GM12878 (cell line): ENCODE data around the gene GPR39. TPM values are rescaled to one million over a fixed set of nuclear protein-coding genes. Genes with fewer than 3 reads are reported as not detected.

Experiments used
- ATAC-seq: fragments of 200-7000 bp; cut with Tn5 transposase; 3 replicates; pipeline ENCODE4 v1.9.1; 2020; ENCODE audit warnings: mild to moderate bottlenecking, moderate library complexity
- BruUV-seq: library from RNA; stranded (reverse); fragments of 400-500 nt; replicated peaks from 2 replicates; lab custom pipeline; 2021; lab: Mats Ljungman, UMichigan
- CTCF ChIA-PET: fragments of 300-600 bp; sonication (Branson Sonifier 250); formaldehyde crosslinking; extraction: SDS; loops from one replicate; lab custom pipeline; 2021; ENCODE audit warnings: inconsistent platforms; lab: Yijun Ruan, JAX
- POLR2A ChIA-PET: fragments of 350-600 bp; formaldehyde crosslinking; extraction: SDS; loops from one replicate; lab custom pipeline; 2021; ENCODE audit warnings: inconsistent platforms; lab: Charles Lee
- RAD21 ChIA-PET: fragments of 300-600 bp; sonication (Branson Sonifier 250); formaldehyde crosslinking; loops from one replicate; lab custom pipeline; 2023; ENCODE audit warnings: antibody characterized with exemption; ENCODE audit not compliant: unreplicated experiment; lab: Charles Lee
- SMC1A ChIA-PET: fragments of 300-600 bp; sonication (Branson Sonifier 250); formaldehyde crosslinking; loops from one replicate; lab custom pipeline; 2023; ENCODE audit not compliant: unreplicated experiment, uncharacterized antibody; lab: Charles Lee
- DNase-seq: peaks from one replicate; pipeline ENCODE4 v3.0.0-alpha.2; 2011; ENCODE audit warnings: low read depth, low spot score
- FAIRE-seq: peaks from 3 replicates; lab custom pipeline; 2011; peaks lifted over from hg19 to GRCh38; lab: Jason Lieb, UNC
- H2AFZ ChIP-seq: 2 replicates; pipeline ENCODE4 v1.6.0; 2011; ENCODE audit warnings: low read depth, low read length, control low read depth; ENCODE audit not compliant: control insufficient read depth
- H3K27ac ChIP-seq: 2 replicates; pipeline ENCODE4 v1.5.1; 2011; ENCODE audit warnings: control low read depth; ENCODE audit not compliant: control insufficient read depth, insufficient read depth
- H3K27me3 ChIP-seq, 2 experiments: replicated peaks in 1 of 2; 2 replicates each; pipeline versions ENCODE4 v1.6.0 to v1.6.1; 2011; ENCODE audit warnings: low read length in 1 of 2; ENCODE audit not compliant: control insufficient read depth in 2 of 2, insufficient read depth in 2 of 2
- H3K36me3 ChIP-seq, 2 experiments: 2 replicates each; pipeline ENCODE4 v1.5.1; 2011; ENCODE audit warnings: low read length in 1 of 2; ENCODE audit not compliant: control insufficient read depth in 2 of 2, insufficient read depth in 2 of 2
- H3K4me1 ChIP-seq: 2 replicates; pipeline ENCODE4 v1.6.1; 2011; ENCODE audit warnings: mild to moderate bottlenecking, low read length, moderate library complexity, mixed read lengths; ENCODE audit not compliant: control insufficient read depth, insufficient read depth
- H3K4me2 ChIP-seq: 2 replicates; pipeline ENCODE4 v1.6.0; 2011; ENCODE audit warnings: control low read depth; ENCODE audit not compliant: control insufficient read depth, insufficient read depth
- H3K4me3 ChIP-seq: fragments of 200-600 bp; sonication (generic); 2 replicates; pipeline ENCODE4 v1.5.1; 2016
- H3K79me2 ChIP-seq: 2 replicates; pipeline ENCODE4 v1.6.0; 2011; ENCODE audit warnings: low read length; ENCODE audit not compliant: control insufficient read depth, insufficient read depth
- H3K9ac ChIP-seq: 2 replicates; pipeline ENCODE4 v1.8.0; 2011; ENCODE audit warnings: low read length, control low read depth, mixed read lengths; ENCODE audit not compliant: control insufficient read depth, insufficient read depth
- H3K9me3 ChIP-seq: replicated peaks from 3 replicates; pipeline ENCODE4 v1.5.1; 2011; ENCODE audit warnings: mild to moderate bottlenecking, low read length; ENCODE audit not compliant: control insufficient read depth, insufficient read depth
- H4K20me1 ChIP-seq: 2 replicates; pipeline ENCODE4 v1.6.0; 2011; ENCODE audit not compliant: control insufficient read depth, insufficient read depth
- BCL11A ChIP-seq: IDR thresholded peaks from 2 replicates; pipeline ENCODE4 v1.6.1; 2011; ENCODE audit warnings: low read depth, low read length
- CHD4 ChIP-seq: fragments of 200-600 bp; sonication (generic); IDR thresholded peaks from 2 replicates; pipeline ENCODE4 v1.6.1; 2016; ENCODE audit warnings: mild to moderate bottlenecking
- CREM ChIP-seq: IDR thresholded peaks from 2 replicates; pipeline ENCODE4 v1.6.1; 2014; ENCODE audit warnings: antibody characterized with exemption, low read depth
- CTCF ChIP-seq, 3 experiments: IDR thresholded peaks in 2 of 3; conservative IDR thresholded peaks in 1 of 3; 2 replicates each; pipeline ENCODE4 v1.5.1; 2011; ENCODE audit warnings: low read depth in 3 of 3, low read length in 3 of 3, mild to moderate bottlenecking in 3 of 3, control low read depth in 2 of 3, moderate library complexity in 2 of 3, inconsistent platforms in 1 of 3, mixed read lengths in 1 of 3; ENCODE audit not compliant: control insufficient read depth in 2 of 3, insufficient read depth in 1 of 3; ENCODE audit errors: extremely low read depth in 1 of 3
- ETV6 ChIP-seq, 2 experiments: fragments of 450-650 bp in 1 of 2; IDR thresholded peaks in 1 of 2; conservative IDR thresholded peaks in 1 of 2; 2 replicates each; pipeline ENCODE4 v1.6.1; 2014; ENCODE audit warnings: antibody characterized with exemption in 1 of 2, borderline replicate concordance in 1 of 2, low read depth in 1 of 2, mild to moderate bottlenecking in 1 of 2, moderate library complexity in 1 of 2
- GATAD2B ChIP-seq: fragments of 450-650 bp; conservative IDR thresholded peaks from 2 replicates; pipeline ENCODE4 v1.6.1; 2017; ENCODE audit warnings: low read depth, mild to moderate bottlenecking, moderate library complexity
- HDAC6 ChIP-seq: fragments of 200-600 bp; sonication (generic); IDR thresholded peaks from one replicate; pipeline ENCODE4 v1.8.0; 2017; ENCODE audit warnings: antibody characterized with exemption; ENCODE audit not compliant: unreplicated experiment
- KAT2A ChIP-seq: conservative IDR thresholded peaks from 2 replicates; pipeline ENCODE4 v1.6.1; 2011; ENCODE audit warnings: low read depth, low read length; ENCODE audit not compliant: control insufficient read depth
- POLR2A ChIP-seq: IDR thresholded peaks from 2 replicates; pipeline ENCODE4 v1.6.1; 2011; ENCODE audit warnings: low read depth, mild to moderate bottlenecking, low read length
- POLR2AphosphoS5 ChIP-seq: IDR thresholded peaks from 2 replicates; pipeline ENCODE4 v1.6.1; 2011; ENCODE audit warnings: mild to moderate bottlenecking, low read length, inconsistent platforms
- RBBP5 ChIP-seq: fragments of 200-600 bp; sonication (generic); conservative IDR thresholded peaks from 2 replicates; pipeline ENCODE4 v1.6.1; 2016
- ZBED1 ChIP-seq: IDR thresholded peaks from 2 replicates; pipeline ENCODE4 v1.6.1; 2016; ENCODE audit warnings: borderline replicate concordance
- WGBS: methylation state at CpG from one replicate; pipeline ENCODE4 v1.1.6; 2016; ENCODE audit warnings: low lambda C conversion rate; ENCODE audit not compliant: insufficient replicate concordance, insufficient coverage; ENCODE audit errors: missing lambda C conversion rate; 5-methylcytosine and 5-hydroxymethylcytosine counted together
- in situ Hi-C: fragments of 300-500 bp; cut with MboI; formaldehyde crosslinking; loops from 9 replicates; pipeline ENCODE4 v1.14.3; 2018; ENCODE audit warnings: mixed read lengths
- intact Hi-C: fragments of 100-400 bp; cut with micrococcal nuclease; formaldehyde crosslinking; loops from one replicate; pipeline ENCODE4 v1.14.2; 2022; ENCODE audit not compliant: unreplicated experiment
- polyA plus RNA-seq, 11 experiments: library from polyadenylated mRNA; depleted of rRNA in 4 of 11; unstranded in 6 of 11; stranded (reverse) in 5 of 11; fragments of >200 nt; fragmentation: Nextera tagmentation in 4 of 11; fragmentation: Illumina TruSeq in 1 of 11; extraction: Ambion mirVana in 4 of 11; extraction: Trizol in 1 of 11; gene quantifications; 1 replicate in 1 of 11; 2 replicates in 10 of 11; pipeline versions ENCODE4 v1.2.1 to v1.2.3, GENCODE V29; 2011 to 2016; ENCODE audit warnings: inconsistent platforms in 2 of 11, missing spikeins in 2 of 11, low read depth in 1 of 11
- total RNA-seq, 4 experiments: library from RNA; depleted of rRNA in 3 of 4; stranded (reverse); fragments of >200 nt in 3 of 4; fragmentation: Illumina TruSeq in 1 of 4; extraction: Trizol in 1 of 4; gene quantifications; 2 replicates each; pipeline versions ENCODE4 v1.2.1 to v1.2.3, GENCODE V29; 2013 to 2021
- TF ChIP-seq, protein P1 (sequence below): fragments of 450-650 bp; formaldehyde crosslinking; IDR thresholded peaks from 2 replicates; pipeline ENCODE4 v1.4.0; 2022; ENCODE audit warnings: mild to moderate bottlenecking, moderate library complexity
- TF ChIP-seq, protein P2 (sequence below): fragments of 450-650 bp; IDR thresholded peaks from 2 replicates; pipeline ENCODE4 v1.6.1; 2018; ENCODE audit warnings: mild to moderate bottlenecking, low read depth, moderate library complexity; ENCODE audit not compliant: partially characterized antibody
- TF ChIP-seq, protein P3 (sequence below): IDR thresholded peaks from 2 replicates; pipeline ENCODE4 v1.6.1; 2011; ENCODE audit warnings: low read depth, mild to moderate bottlenecking, low read length, moderate library complexity, borderline replicate concordance; ENCODE audit errors: extremely low read depth

The GPR39 gene
- total and polyA plus RNA-seq, 10 of the 15 experiments (the other 5 are each of a cell fraction or from before 2014, with no cell fraction given): 0.05 to 0.23 TPM; not detected in 8

- WGBS: 28% methylated on average over 6 of the region's 6 CpGs
- H3K4me1 ChIP-seq: no peaks in the 10 kb centered on the region
- in situ Hi-C loops (no loop called here), intact Hi-C loops (no loop called here)
- SMC1A ChIA-PET: interaction anchor here (0.6 kb wide), 1 partner anchor 25 kb away, joined by 3 read pairs; no protein-coding TSS in a partner anchor
- no peaks in the 10 kb centered on the region for H3K79me2 ChIP-seq
- H3K9ac ChIP-seq: no peak overlapping the region
- H3K4me3 ChIP-seq: no peak overlapping the region
- no peak overlapping the region for H3K27ac ChIP-seq
- CTCF ChIA-PET: no interaction called here
- no peak overlapping the region for H2AFZ ChIP-seq
- POLR2A ChIA-PET: no interaction called here
- BruUV-seq: no TSS peak
- TF ChIP-seq RBBP5 (no peak), ETV6 (conservative IDR thresholded peaks at IDR 0.05 in 1 of 2, IDR thresholded peaks at IDR 0.05 in 1 of 2; ENCODE audit: borderline replicate concordance in 1 of 2, low read depth in 1 of 2) (no peak), CHD4 (no peak), HDAC6 (no peak), CREM (no peak), POLR2AphosphoS5 (no peak), GATAD2B (no peak), BCL11A (no peak), KAT2A (no peak), ZBED1 (no peak), CTCF (IDR thresholded peaks at IDR 0.05 in 2 of 3, conservative IDR thresholded peaks at IDR 0.05 in 1 of 3; ENCODE audit: control insufficient read depth in 2 of 3, extremely low read depth in 1 of 3, insufficient read depth in 1 of 3, low read depth in 3 of 3, low read length in 3 of 3) (no peak), POLR2A (no peak)
- TF ChIP-seq, protein P1, sequence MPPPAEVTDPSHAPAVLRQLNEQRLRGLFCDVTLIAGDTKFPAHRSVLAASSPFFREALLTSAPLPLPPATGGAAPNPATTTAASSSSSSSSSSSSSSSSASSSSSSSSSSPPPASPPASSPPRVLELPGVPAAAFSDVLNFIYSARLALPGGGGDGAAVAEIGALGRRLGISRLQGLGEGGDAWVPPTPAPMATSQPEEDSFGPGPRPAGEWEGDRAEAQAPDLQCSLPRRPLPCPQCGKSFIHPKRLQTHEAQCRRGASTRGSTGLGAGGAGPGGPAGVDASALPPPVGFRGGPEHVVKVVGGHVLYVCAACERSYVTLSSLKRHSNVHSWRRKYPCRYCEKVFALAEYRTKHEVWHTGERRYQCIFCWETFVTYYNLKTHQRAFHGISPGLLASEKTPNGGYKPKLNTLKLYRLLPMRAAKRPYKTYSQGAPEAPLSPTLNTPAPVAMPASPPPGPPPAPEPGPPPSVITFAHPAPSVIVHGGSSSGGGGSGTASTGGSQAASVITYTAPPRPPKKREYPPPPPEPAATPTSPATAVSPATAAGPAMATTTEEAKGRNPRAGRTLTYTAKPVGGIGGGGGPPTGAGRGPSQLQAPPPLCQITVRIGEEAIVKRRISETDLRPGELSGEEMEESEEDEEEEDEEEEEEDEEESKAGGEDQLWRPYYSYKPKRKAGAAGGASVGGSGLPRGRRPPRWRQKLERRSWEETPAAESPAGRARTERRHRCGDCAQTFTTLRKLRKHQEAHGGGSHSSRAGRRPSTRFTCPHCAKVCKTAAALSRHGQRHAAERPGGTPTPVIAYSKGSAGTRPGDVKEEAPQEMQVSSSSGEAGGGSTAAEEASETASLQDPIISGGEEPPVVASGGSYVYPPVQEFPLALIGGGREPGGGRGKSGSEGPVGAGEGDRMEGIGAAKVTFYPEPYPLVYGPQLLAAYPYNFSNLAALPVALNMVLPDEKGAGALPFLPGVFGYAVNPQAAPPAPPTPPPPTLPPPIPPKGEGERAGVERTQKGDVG (CRISPR knock-in tag): no peak
- TF ChIP-seq, protein P2, sequence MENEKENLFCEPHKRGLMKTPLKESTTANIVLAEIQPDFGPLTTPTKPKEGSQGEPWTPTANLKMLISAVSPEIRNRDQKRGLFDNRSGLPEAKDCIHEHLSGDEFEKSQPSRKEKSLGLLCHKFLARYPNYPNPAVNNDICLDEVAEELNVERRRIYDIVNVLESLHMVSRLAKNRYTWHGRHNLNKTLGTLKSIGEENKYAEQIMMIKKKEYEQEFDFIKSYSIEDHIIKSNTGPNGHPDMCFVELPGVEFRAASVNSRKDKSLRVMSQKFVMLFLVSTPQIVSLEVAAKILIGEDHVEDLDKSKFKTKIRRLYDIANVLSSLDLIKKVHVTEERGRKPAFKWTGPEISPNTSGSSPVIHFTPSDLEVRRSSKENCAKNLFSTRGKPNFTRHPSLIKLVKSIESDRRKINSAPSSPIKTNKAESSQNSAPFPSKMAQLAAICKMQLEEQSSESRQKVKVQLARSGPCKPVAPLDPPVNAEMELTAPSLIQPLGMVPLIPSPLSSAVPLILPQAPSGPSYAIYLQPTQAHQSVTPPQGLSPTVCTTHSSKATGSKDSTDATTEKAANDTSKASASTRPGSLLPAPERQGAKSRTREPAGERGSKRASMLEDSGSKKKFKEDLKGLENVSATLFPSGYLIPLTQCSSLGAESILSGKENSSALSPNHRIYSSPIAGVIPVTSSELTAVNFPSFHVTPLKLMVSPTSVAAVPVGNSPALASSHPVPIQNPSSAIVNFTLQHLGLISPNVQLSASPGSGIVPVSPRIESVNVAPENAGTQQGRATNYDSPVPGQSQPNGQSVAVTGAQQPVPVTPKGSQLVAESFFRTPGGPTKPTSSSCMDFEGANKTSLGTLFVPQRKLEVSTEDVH: no peak
- TF ChIP-seq, protein P3, sequence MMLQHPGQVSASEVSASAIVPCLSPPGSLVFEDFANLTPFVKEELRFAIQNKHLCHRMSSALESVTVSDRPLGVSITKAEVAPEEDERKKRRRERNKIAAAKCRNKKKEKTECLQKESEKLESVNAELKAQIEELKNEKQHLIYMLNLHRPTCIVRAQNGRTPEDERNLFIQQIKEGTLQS: no peak
- no peak overlapping the region for H3K4me2 ChIP-seq
- H3K27me3 ChIP-seq: no peaks in the 10 kb centered on the region
- RAD21 ChIA-PET: no interaction called here
- DNase-seq (no peak), FAIRE-seq (no peak), ATAC-seq (no peak)
- no peaks in the 10 kb centered on the region for H3K9me3 ChIP-seq
- H3K36me3 ChIP-seq: no peaks in the 10 kb centered on the region
- H4K20me1 ChIP-seq: no peaks in the 10 kb centered on the region
These were observed 191.7 kb downstream of the GPR39 start for GRCh38 chr2:132608311-132608710.
